Hepatocyte (in vitro differentiated cells): ENCODE data around the gene KCNQ1. TPM values are rescaled to one million over a fixed set of nuclear protein-coding genes. Genes with fewer than 3 reads are reported as not detected.
A peak's percentile ranks its signal among the peaks of the same experiment; 100 is the strongest.

Experiments used
- DNase-seq: peaks from one replicate; pipeline ENCODE4 v3.0.0-alpha.2; 2016; ENCODE audit warnings: low spot score
- H2AFZ ChIP-seq: fragments of 200-600 bp; sonication (generic); 2 replicates; pipeline ENCODE4 v1.6.0; 2016; ENCODE audit warnings: antibody characterized with exemption, mild to moderate bottlenecking
- H3K27ac ChIP-seq: fragments of 200-600 bp; sonication (generic); 2 replicates; pipeline ENCODE4 v1.5.1; 2016; ENCODE audit warnings: mild to moderate bottlenecking
- H3K27me3 ChIP-seq: fragments of 200-600 bp; sonication (generic); 2 replicates; pipeline ENCODE4 v1.6.1; 2016
- H3K36me3 ChIP-seq: fragments of 200-600 bp; sonication (generic); replicated peaks from 2 replicates; pipeline ENCODE4 v1.5.1; 2016; ENCODE audit warnings: low read depth; ENCODE audit not compliant: insufficient read depth
- H3K4me1 ChIP-seq: fragments of 200-600 bp; sonication (generic); 2 replicates; pipeline ENCODE4 v1.5.1; 2016; ENCODE audit warnings: mild to moderate bottlenecking, moderate library complexity; ENCODE audit not compliant: insufficient read depth
- H3K4me2 ChIP-seq: fragments of 200-600 bp; sonication (generic); 2 replicates; pipeline ENCODE4 v1.6.0; 2016
- H3K4me3 ChIP-seq: fragments of 200-600 bp; sonication (generic); 2 replicates; pipeline ENCODE4 v1.5.1; 2016; ENCODE audit warnings: mild to moderate bottlenecking
- H3K79me2 ChIP-seq: fragments of 200-600 bp; sonication (generic); 2 replicates; pipeline ENCODE4 v1.6.0; 2017; ENCODE audit warnings: mild to moderate bottlenecking
- H3K9me2 ChIP-seq: fragments of 200-600 bp; sonication (generic); replicated peaks from 2 replicates; pipeline ENCODE4 v1.6.0; 2017; ENCODE audit warnings: mild to moderate bottlenecking; ENCODE audit not compliant: insufficient read depth
- H3K9me3 ChIP-seq: fragments of 200-600 bp; sonication (generic); 2 replicates; pipeline ENCODE4 v1.5.1; 2016; ENCODE audit warnings: low read depth, mild to moderate bottlenecking
- H4K20me1 ChIP-seq: fragments of 200-600 bp; sonication (generic); 2 replicates; pipeline ENCODE4 v1.6.0; 2016; ENCODE audit warnings: mild to moderate bottlenecking; ENCODE audit not compliant: insufficient read depth, poor library complexity, severe bottlenecking
- CTCF ChIP-seq: fragments of 200-600 bp; sonication (generic); IDR thresholded peaks from 2 replicates; pipeline ENCODE4 v1.5.1; 2016; ENCODE audit warnings: antibody characterized with exemption, mild to moderate bottlenecking; ENCODE audit not compliant: poor library complexity
- EZH2 ChIP-seq: fragments of 200-600 bp; sonication (generic); IDR thresholded peaks from 2 replicates; pipeline ENCODE4 v1.6.1; 2016; ENCODE audit warnings: antibody characterized with exemption, mild to moderate bottlenecking, borderline replicate concordance
- EZH2phosphoT487 ChIP-seq: fragments of 200-600 bp; sonication (generic); IDR thresholded peaks from one replicate; pipeline ENCODE4 v1.6.1; 2018; ENCODE audit warnings: antibody characterized with exemption, mild to moderate bottlenecking, low read depth, moderate library complexity; ENCODE audit not compliant: unreplicated experiment, severe bottlenecking
- WGBS: methylation state at CpG from one replicate; pipeline ENCODE4 v1.1.6; 2016; ENCODE audit warnings: low lambda C conversion rate; ENCODE audit errors: missing lambda C conversion rate; 5-methylcytosine and 5-hydroxymethylcytosine counted together
- polyA plus RNA-seq: library from polyadenylated mRNA; unstranded; fragments of >200 nt; fragmentation: Nextera tagmentation; extraction: Ambion mirVana; gene quantifications from 2 replicates; pipeline ENCODE4 v1.2.1, GENCODE V29; 2016
- total RNA-seq: library from RNA; depleted of rRNA; stranded (reverse); fragments of >200 nt; gene quantifications from 2 replicates; pipeline ENCODE4 v1.2.3, GENCODE V29; 2014

KCNQ1 gene
- total and polyA plus RNA-seq, 2 experiments from 2014 or later: 1.8 to 6.4 TPM

- 81% methylated on average over 6 of the region's 6 CpGs for WGBS
These were observed 432.7 kb downstream of the KCNQ1 start for GRCh38 chr11:2877474-2877873.

GRCh38 chr11:2878782-2879181, 434.0 kb downstream of the KCNQ1 start:
- H3K27ac ChIP-seq: no peak overlapping the region
- H3K36me3 ChIP-seq: peaks cover 3% of the 10 kb centered on the region
- no peak for DNase-seq
- TF ChIP-seq EZH2phosphoT487 (no peak), CTCF (no peak), EZH2 (no peak)
- no peak overlapping the region for H2AFZ ChIP-seq
- 98% methylated on average over 8 of the region's 8 CpGs for WGBS
- no peak overlapping the region for H3K4me2 ChIP-seq
- H3K9me3 ChIP-seq: no peaks in the 10 kb centered on the region
- H3K4me1 ChIP-seq: peaks cover 15% of the 10 kb centered on the region
- no peaks in the 10 kb centered on the region for H3K9me2 ChIP-seq
- H3K79me2 ChIP-seq: peaks cover 16% of the 10 kb centered on the region
- peaks cover 14% of the 10 kb centered on the region for H4K20me1 ChIP-seq
- no peak overlapping the region for H3K4me3 ChIP-seq
- H3K27me3 ChIP-seq: no peaks in the 10 kb centered on the region

More at GRCh38 chr11:2877474-2877873, 432.7 kb downstream of the KCNQ1 start:
- Histone ChIP-seq H3K9me3 (no peaks in the 10 kb centered on the region), H3K79me2 (peaks cover 4% of the 10 kb centered on the region), H3K4me1 (peaks cover 8% of the 10 kb centered on the region), H3K4me2 (no peak overlapping the region), H2AFZ (no peak overlapping the region), H3K27ac (no peak overlapping the region), H4K20me1 (peaks cover under 1% of the 10 kb centered on the region), H3K36me3 (peaks cover 3% of the 10 kb centered on the region), H3K9me2 (no peaks in the 10 kb centered on the region), H3K27me3 (no peaks in the 10 kb centered on the region), H3K4me3 (no peak overlapping the region)
- TF ChIP-seq EZH2phosphoT487 (no peak), CTCF (no peak), EZH2 (no peak)
- DNase-seq: no peak

- no peak for DNase-seq
- no peak for TF ChIP-seq CTCF
- no peak for TF ChIP-seq EZH2phosphoT487
- no peak for TF ChIP-seq EZH2
- Histone ChIP-seq H2AFZ (no peak overlapping the region), H3K9me3 (no peaks in the 10 kb centered on the region), H4K20me1 (peaks cover 25% of the 10 kb centered on the region), H3K79me2 (peaks cover 28% of the 10 kb centered on the region), H3K4me1 (peaks cover 15% of the 10 kb centered on the region), H3K4me3 (no peak overlapping the region), H3K27ac (peak overlapping the region; percentile 94), H3K4me2 (no peak overlapping the region), H3K9me2 (no peaks in the 10 kb centered on the region), H3K27me3 (no peaks in the 10 kb centered on the region), H3K36me3 (peaks cover 3% of the 10 kb centered on the region)
- 40% methylated on average over 1 of the region's 7 CpGs for WGBS
These were observed 435.8 kb downstream of the KCNQ1 start for GRCh38 chr11:2880646-2881045.
